Subcutaneous abdominal adipose tissue (tissue), 5 donors: ENCODE results near the gene SPO11.

Source experiments
- H3K27ac ChIP-seq: one replicate; pipeline ENCODE4 v1.7.0; 2013; ENCODE audit warnings: low read depth, mild to moderate bottlenecking, inconsistent platforms, low read length, moderate library complexity
- H3K27me3 ChIP-seq, 5 donors: one replicate each; pipeline ENCODE4 v1.7.0; 2013; ENCODE audit warnings: low read length in 5 of 5, inconsistent platforms in 1 of 5; ENCODE audit not compliant: control insufficient read depth in 5 of 5, insufficient read depth in 4 of 5
- H3K36me3 ChIP-seq, 5 donors: one replicate each; pipeline ENCODE4 v1.7.0; 2013; ENCODE audit warnings: low read length in 5 of 5; ENCODE audit not compliant: control insufficient read depth in 5 of 5, insufficient read depth in 5 of 5
- H3K4me1 ChIP-seq, 5 donors: one replicate each; pipeline ENCODE4 v1.7.0; 2013; ENCODE audit warnings: low read length in 5 of 5, mild to moderate bottlenecking in 3 of 5, moderate library complexity in 1 of 5; ENCODE audit not compliant: control insufficient read depth in 5 of 5, insufficient read depth in 5 of 5
- H3K4me3 ChIP-seq, 5 donors: one replicate each; pipeline ENCODE4 v1.7.0; 2013; ENCODE audit warnings: low read length in 5 of 5, low read depth in 1 of 5
- H3K9ac ChIP-seq, 5 donors: one replicate each; pipeline ENCODE4 v1.7.0; 2013; ENCODE audit warnings: low read length in 5 of 5, mild to moderate bottlenecking in 4 of 5, moderate library complexity in 3 of 5
- H3K9me3 ChIP-seq, 5 donors: one replicate each; pipeline ENCODE4 v1.7.0; 2013; ENCODE audit warnings: low read length in 5 of 5; ENCODE audit not compliant: control insufficient read depth in 5 of 5
- donor health status: healthy.
- donor health status: healthy.
- donor health status: healthy.
- donor health status: healthy.
- donor health status: healthy.

SPO11 gene

GRCh38 chr20:57381596-57382503, 52.2 kb downstream of the SPO11 start:
- H3K27me3 ChIP-seq, result no peaks in the 10 kb centered on the region
- no peak overlapping the region for H3K4me3 ChIP-seq
- no peak overlapping the region for H3K27ac ChIP-seq
- H3K9ac ChIP-seq, result no peak overlapping the region
- H3K4me1 ChIP-seq, result peaks cover 0 to 12% (median 7%) of the 10 kb centered on the region in 5 donors
- H3K9me3 ChIP-seq, result peaks cover 0 to 7% (median 0%) of the 10 kb centered on the region in 5 donors
- H3K36me3 ChIP-seq, result peaks cover 4 to 34% (median 28%) of the 10 kb centered on the region in 5 donors

GRCh38 chr20:57382516-57382915, 52.9 kb downstream of the SPO11 start:
- Histone ChIP-seq H3K9ac (no peak overlapping the region), H3K36me3 (peaks cover 3 to 28% (median 21%) of the 10 kb centered on the region in 5 donors), H3K27me3 (no peaks in the 10 kb centered on the region), H3K4me3 (no peak overlapping the region), H3K27ac (no peak overlapping the region), H3K9me3 (peaks cover 0 to 7% (median 0%) of the 10 kb centered on the region in 5 donors), H3K4me1 (peaks cover 0 to 14% (median 10%) of the 10 kb centered on the region in 5 donors)

GRCh38 chr20:57383447-57384347, 54.1 kb downstream of the SPO11 start:
- Histone ChIP-seq H3K9ac (no peak overlapping the region), H3K27ac (no peak overlapping the region), H3K9me3 (peaks cover 0 to 7% (median 0%) of the 10 kb centered on the region in 5 donors), H3K4me3 (no peak overlapping the region), H3K4me1 (peaks cover 0 to 20% (median 16%) of the 10 kb centered on the region in 5 donors), H3K27me3 (no peaks in the 10 kb centered on the region), H3K36me3 (peaks cover 0 to 16% (median 10%) of the 10 kb centered on the region in 5 donors)

- no peak overlapping the region for H3K27ac ChIP-seq
- H3K4me1 ChIP-seq, result peaks cover 0 to 26% (median 18%) of the 10 kb centered on the region in 5 donors
- peaks cover 0 to 7% (median 0%) of the 10 kb centered on the region in 5 donors for H3K9me3 ChIP-seq
- H3K9ac ChIP-seq, result no peak overlapping the region
- no peaks in the 10 kb centered on the region for H3K27me3 ChIP-seq
- H3K4me3 ChIP-seq, result no peak overlapping the region
- peaks cover 0 to 13% (median 9%) of the 10 kb centered on the region in 5 donors for H3K36me3 ChIP-seq
These were observed 54.9 kb downstream of the SPO11 start for GRCh38 chr20:57384486-57384885.

- Histone ChIP-seq H3K9me3 (peaks cover 0 to 7% (median 0%) of the 10 kb centered on the region in 5 donors), H3K27me3 (no peaks in the 10 kb centered on the region), H3K9ac (no peak overlapping the region), H3K4me3 (no peak overlapping the region), H3K36me3 (peaks cover 0 to 8% (median 7%) of the 10 kb centered on the region in 5 donors), H3K27ac (no peak overlapping the region), H3K4me1 (peaks cover 0 to 32% (median 21%) of the 10 kb centered on the region in 5 donors)
These were observed 55.6 kb downstream of the SPO11 start for GRCh38 chr20:57384953-57385761.

GRCh38 chr20:57385940-57386339, 56.3 kb downstream of the SPO11 start:
- Histone ChIP-seq H3K36me3 (peaks cover 0 to 7% (median under 1%) of the 10 kb centered on the region in 5 donors), H3K4me3 (no peak overlapping the region), H3K9ac (no peak overlapping the region), H3K27ac (no peak overlapping the region), H3K27me3 (no peaks in the 10 kb centered on the region), H3K4me1 (peaks cover 0 to 40% (median 28%) of the 10 kb centered on the region in 5 donors), H3K9me3 (peaks cover 0 to 7% (median 0%) of the 10 kb centered on the region in 5 donors)

- Histone ChIP-seq H3K36me3 (peaks cover 0 to 7% (median 0%) of the 10 kb centered on the region in 5 donors), H3K9me3 (peaks cover 0 to 7% (median 0%) of the 10 kb centered on the region in 5 donors), H3K4me3 (no peak overlapping the region), H3K27me3 (no peaks in the 10 kb centered on the region), H3K4me1 (peaks cover 0 to 41% (median 29%) of the 10 kb centered on the region in 5 donors), H3K9ac (no peak overlapping the region), H3K27ac (no peak overlapping the region)
These were observed 57.2 kb downstream of the SPO11 start for GRCh38 chr20:57386762-57387161.

GRCh38 chr20:57387463-57387862, 57.9 kb downstream of the SPO11 start:
- H3K36me3 ChIP-seq, result peaks cover 0 to 7% (median 0%) of the 10 kb centered on the region in 5 donors
- H3K4me1 ChIP-seq, result peaks cover 0 to 47% (median 34%) of the 10 kb centered on the region in 5 donors
- no peaks in the 10 kb centered on the region for H3K27me3 ChIP-seq
- no peak overlapping the region for H3K4me3 ChIP-seq
- H3K9ac ChIP-seq, result no peak overlapping the region
- H3K27ac ChIP-seq, result no peak overlapping the region
- peaks cover 0 to 7% (median 0%) of the 10 kb centered on the region in 5 donors for H3K9me3 ChIP-seq

GRCh38 chr20:57387945-57388371, 58.4 kb downstream of the SPO11 start:
- H3K27me3 ChIP-seq, result no peaks in the 10 kb centered on the region
- peak overlapping the region in 1 of 5 donors; percentile 16 for H3K9ac ChIP-seq
- peaks cover 0 to 7% (median 0%) of the 10 kb centered on the region in 5 donors for H3K9me3 ChIP-seq
- H3K27ac ChIP-seq, result no peak overlapping the region
- peaks cover 0 to 52% (median 39%) of the 10 kb centered on the region in 5 donors for H3K4me1 ChIP-seq
- no peak overlapping the region for H3K4me3 ChIP-seq
- peaks cover 0 to 7% (median 0%) of the 10 kb centered on the region in 5 donors for H3K36me3 ChIP-seq
